ENCODE results near the gene ELF2.

DNA sequence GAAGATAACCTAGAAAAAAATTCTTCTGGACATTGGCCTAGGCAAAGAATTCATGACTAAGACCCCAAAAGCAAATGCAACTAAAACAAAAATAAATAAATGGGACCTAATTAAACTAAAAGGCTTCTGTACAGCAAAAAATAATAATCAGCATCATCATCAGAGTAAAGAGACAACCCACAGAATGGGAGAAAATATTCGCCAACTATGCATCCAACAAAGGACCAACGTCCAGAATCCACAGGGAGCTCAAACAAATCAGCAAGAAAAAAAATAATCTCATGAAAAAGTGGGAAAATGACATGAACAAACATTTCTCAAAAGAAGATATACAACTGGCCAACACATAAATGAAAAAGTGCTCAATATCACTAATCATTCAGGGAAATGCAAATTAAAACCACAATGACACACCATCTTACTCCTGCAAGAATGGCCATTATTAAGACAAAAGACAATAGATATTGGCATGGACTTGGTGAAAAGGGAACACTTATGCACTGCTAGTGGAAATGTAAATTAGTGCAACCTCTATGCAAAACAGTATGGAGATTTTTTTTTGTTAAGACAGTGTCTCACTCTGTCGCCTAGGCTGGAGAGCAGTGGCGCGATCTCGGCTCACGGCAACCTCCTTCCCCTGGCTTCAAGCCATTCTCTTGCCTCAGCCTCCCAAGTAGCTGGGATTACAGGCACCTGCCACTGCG, 29.9 kb downstream of the ELF2 start:
- TF ChIP-seq, protein P1, sequence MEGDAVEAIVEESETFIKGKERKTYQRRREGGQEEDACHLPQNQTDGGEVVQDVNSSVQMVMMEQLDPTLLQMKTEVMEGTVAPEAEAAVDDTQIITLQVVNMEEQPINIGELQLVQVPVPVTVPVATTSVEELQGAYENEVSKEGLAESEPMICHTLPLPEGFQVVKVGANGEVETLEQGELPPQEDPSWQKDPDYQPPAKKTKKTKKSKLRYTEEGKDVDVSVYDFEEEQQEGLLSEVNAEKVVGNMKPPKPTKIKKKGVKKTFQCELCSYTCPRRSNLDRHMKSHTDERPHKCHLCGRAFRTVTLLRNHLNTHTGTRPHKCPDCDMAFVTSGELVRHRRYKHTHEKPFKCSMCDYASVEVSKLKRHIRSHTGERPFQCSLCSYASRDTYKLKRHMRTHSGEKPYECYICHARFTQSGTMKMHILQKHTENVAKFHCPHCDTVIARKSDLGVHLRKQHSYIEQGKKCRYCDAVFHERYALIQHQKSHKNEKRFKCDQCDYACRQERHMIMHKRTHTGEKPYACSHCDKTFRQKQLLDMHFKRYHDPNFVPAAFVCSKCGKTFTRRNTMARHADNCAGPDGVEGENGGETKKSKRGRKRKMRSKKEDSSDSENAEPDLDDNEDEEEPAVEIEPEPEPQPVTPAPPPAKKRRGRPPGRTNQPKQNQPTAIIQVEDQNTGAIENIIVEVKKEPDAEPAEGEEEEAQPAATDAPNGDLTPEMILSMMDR (conservative IDR thresholded peaks at IDR 0.05; ENCODE audit: low read depth in 2 of 2): no peak
- TF ChIP-seq REST (IDR thresholded peaks at IDR 0.05; ENCODE audit: unreplicated experiment): no peak
